Measurements from ENCODE around the gene APP. TPM values are rescaled to one million over a fixed set of nuclear protein-coding genes. Genes with fewer than 3 reads are reported as not detected.

Gene APP
- total RNA-seq (100 to 1,000 TPM in 1 of 4 donors, 10 to 100 TPM in 3; 56.6 to 118 (median 77.7) TPM), polyA plus RNA-seq (10 to 100 TPM; 37.7 to 47.8 (median 46.5) TPM)
- long read RNA-seq, donor 1, partial matches to known transcripts, result 0 of 3 reads
- long read RNA-seq, donor 1, other reads (novel, unspliced or antisense), result 1 of 3 reads
- long read RNA-seq, donor 2, partial matches to known transcripts, result 1 of 5 reads
- long read RNA-seq, donor 2, other reads (novel, unspliced or antisense), result 0 of 5 reads

GRCh38 chr21:26170471-26171257, at the start of gene APP:
TSS of gene APP (minus strand) at chr21:26170770. CDS start at chr21:26170620, 150 bp downstream.
- 1% methylated on average over 57 to 88 of the region's 88 CpGs for WGBS, 3 donors
- ATAC-seq, result peak; percentile 90 to 93 (median 92)

GRCh38 chr21:26212220-26212619, 41.6 kb upstream of the APP start:
- ATAC-seq (no peak), DNase-seq (no peak)
- intact Hi-C loops (cut with DNase I), result no loop called here
- H3K27me3 ChIP-seq (ENCODE audit: insufficient read depth in 3 of 3, low read length in 2 of 3), result peaks cover 0 to 3% (median 0%) of the 10 kb centered on the region in 3 donors
- no peaks in the 10 kb centered on the region for H3K4me1 ChIP-seq
- H3K27ac ChIP-seq, result no peak overlapping the region
- H3K9me3 ChIP-seq, result no peaks in the 10 kb centered on the region
- 85 to 87% (median 85%) methylated on average over 9 of the region's 9 CpGs for WGBS, 3 donors
- no peak overlapping the region for H3K4me3 ChIP-seq
- no peak for TF ChIP-seq CTCF (IDR thresholded peaks at IDR 0.05)
- H3K36me3 ChIP-seq (ENCODE audit: insufficient read depth in 1 of 2, low read depth in 1 of 2), result no peaks in the 10 kb centered on the region

More at GRCh38 chr21:26170471-26171257, at the start of gene APP:
- intact Hi-C loops (cut with DNase I), result loop anchor here (2.0 to 5.0 kb wide), 3 partner anchors 274 to 288 kb away; no protein-coding TSS in a partner anchor
- peak within 1 kb of the TSS; percentile 77 for H3K4me3 ChIP-seq
- TF ChIP-seq CTCF (IDR thresholded peaks at IDR 0.05), result peak; percentile 99
- peak; percentile 87 to 90 for DNase-seq
- no peaks in the 10 kb centered on the region for H3K36me3 ChIP-seq (ENCODE audit: insufficient read depth in 1 of 2, low read depth in 1 of 2)
- H3K4me1 ChIP-seq, result peaks cover 4% of the 10 kb centered on the region
- peak within 1 kb of the TSS; percentile 68 for H3K27ac ChIP-seq
- H3K9me3 ChIP-seq, result no peaks in the 10 kb centered on the region
- H3K27me3 ChIP-seq (ENCODE audit: insufficient read depth in 3 of 3, low read length in 2 of 3), result peaks cover 0 to 23% (median 0%) of the 10 kb centered on the region in 3 donors

GRCh38 chr21:26210614-26211013, 40.0 kb upstream of the APP start:
- no peak overlapping the region for H3K27ac ChIP-seq
- no peaks in the 10 kb centered on the region for H3K4me1 ChIP-seq
- intact Hi-C loops (cut with DNase I), result no loop called here
- H3K36me3 ChIP-seq (ENCODE audit: insufficient read depth in 1 of 2, low read depth in 1 of 2), result no peaks in the 10 kb centered on the region
- no peaks in the 10 kb centered on the region for H3K9me3 ChIP-seq
- H3K4me3 ChIP-seq, result no peak overlapping the region
- ATAC-seq (no peak), DNase-seq (no peak)
- WGBS, 3 donors, result 86 to 93% (median 87%) methylated on average over 3 of the region's 3 CpGs
- TF ChIP-seq CTCF (IDR thresholded peaks at IDR 0.05), result no peak
- peaks cover 0 to 3% (median 0%) of the 10 kb centered on the region in 3 donors for H3K27me3 ChIP-seq (ENCODE audit: insufficient read depth in 3 of 3, low read length in 2 of 3)

DNA sequence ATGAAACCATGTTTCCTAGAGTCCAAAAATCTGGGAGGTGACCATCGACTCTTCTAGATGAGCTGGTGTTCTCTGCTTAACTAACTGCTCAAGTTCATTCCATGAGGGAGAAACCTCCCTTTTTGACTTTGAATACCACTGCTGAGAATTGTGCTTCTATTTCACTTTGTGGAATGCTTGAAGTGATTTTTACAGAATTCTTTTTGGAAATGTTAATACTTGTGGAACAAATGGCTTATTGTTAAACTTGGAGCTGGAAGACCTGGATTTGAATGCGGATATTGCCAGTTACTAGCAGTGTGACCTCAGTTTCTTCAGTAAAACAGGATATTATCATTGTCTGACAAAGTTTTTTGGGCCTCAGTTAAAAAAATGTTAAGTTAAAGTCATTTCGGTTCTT, 36.5 kb upstream of the APP start:
- ATAC-seq (no peak), DNase-seq (no peak)
- no peak overlapping the region for H3K4me3 ChIP-seq
- no peaks in the 10 kb centered on the region for H3K27me3 ChIP-seq (ENCODE audit: insufficient read depth in 3 of 3, low read length in 2 of 3)
- 46 to 75% (median 46%) methylated on average over 3 of the region's 3 CpGs for WGBS, 3 donors
- no peak for TF ChIP-seq CTCF (IDR thresholded peaks at IDR 0.05)
- intact Hi-C loops (cut with DNase I), result no loop called here
- H3K9me3 ChIP-seq, result no peaks in the 10 kb centered on the region
- H3K36me3 ChIP-seq (ENCODE audit: insufficient read depth in 1 of 2, low read depth in 1 of 2), result no peaks in the 10 kb centered on the region
- H3K4me1 ChIP-seq, result no peaks in the 10 kb centered on the region
- no peak overlapping the region for H3K27ac ChIP-seq

Measured in psoas muscle (tissue), 8 donors.